Adrenal gland (tissue), 5 donors: ENCODE results near the gene UTP15.

ENCODE experiments used
- POLR2A ChIP-seq, 2 donors: fragments of 450-650 bp; IDR thresholded peaks; one replicate each; pipeline ENCODE4 v1.6.1; 2017; ENCODE audit warnings: antibody characterized with exemption in 2 of 2, mild to moderate bottlenecking in 2 of 2, moderate library complexity in 1 of 2
- TF ChIP-seq, protein P1 (sequence below), 6 experiments: fragments of 450-650 bp in 4 of 6; fragments of 200-600 bp in 2 of 6; sonication (generic) in 1 of 6; IDR thresholded peaks; 1 replicate in 5 of 6; 2 replicates in 1 of 6; pipeline versions ENCODE4 v1.5.1 to v1.8.0; 2016 to 2021; ENCODE audit warnings: antibody characterized with exemption in 6 of 6, mild to moderate bottlenecking in 2 of 6, moderate library complexity in 1 of 6
- donor health status: DM: no; HTN: no; CAD: no.

DNA sequence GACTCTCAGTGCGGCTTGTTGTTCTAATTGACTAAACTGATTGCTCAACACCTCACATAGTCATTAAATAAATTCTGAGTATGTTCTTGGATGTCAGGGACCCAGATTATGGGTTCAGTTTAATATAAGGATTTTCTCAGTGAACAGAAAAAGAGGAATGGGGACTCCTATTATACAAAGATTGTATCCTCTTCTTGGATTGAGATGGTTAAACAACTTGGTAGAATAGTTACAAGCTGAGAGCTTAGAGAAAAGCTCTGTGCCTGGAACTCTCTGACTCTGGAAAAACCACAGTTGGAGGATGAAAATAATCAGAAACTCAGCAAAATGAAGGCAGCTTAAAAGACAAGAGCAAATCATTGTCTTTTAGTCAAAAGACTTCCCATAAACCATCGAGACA is 30.6 kb upstream of the UTP15 start:
- TF ChIP-seq, protein P1, sequence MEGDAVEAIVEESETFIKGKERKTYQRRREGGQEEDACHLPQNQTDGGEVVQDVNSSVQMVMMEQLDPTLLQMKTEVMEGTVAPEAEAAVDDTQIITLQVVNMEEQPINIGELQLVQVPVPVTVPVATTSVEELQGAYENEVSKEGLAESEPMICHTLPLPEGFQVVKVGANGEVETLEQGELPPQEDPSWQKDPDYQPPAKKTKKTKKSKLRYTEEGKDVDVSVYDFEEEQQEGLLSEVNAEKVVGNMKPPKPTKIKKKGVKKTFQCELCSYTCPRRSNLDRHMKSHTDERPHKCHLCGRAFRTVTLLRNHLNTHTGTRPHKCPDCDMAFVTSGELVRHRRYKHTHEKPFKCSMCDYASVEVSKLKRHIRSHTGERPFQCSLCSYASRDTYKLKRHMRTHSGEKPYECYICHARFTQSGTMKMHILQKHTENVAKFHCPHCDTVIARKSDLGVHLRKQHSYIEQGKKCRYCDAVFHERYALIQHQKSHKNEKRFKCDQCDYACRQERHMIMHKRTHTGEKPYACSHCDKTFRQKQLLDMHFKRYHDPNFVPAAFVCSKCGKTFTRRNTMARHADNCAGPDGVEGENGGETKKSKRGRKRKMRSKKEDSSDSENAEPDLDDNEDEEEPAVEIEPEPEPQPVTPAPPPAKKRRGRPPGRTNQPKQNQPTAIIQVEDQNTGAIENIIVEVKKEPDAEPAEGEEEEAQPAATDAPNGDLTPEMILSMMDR (IDR thresholded peaks at IDR 0.05), result no peak
- TF ChIP-seq POLR2A (IDR thresholded peaks at IDR 0.05), result no peak
